Measurements from ENCODE around the gene PDCD11. TPM values are rescaled to one million over a fixed set of nuclear protein-coding genes. Genes with fewer than 3 reads are reported as not detected.

PDCD11 gene
- total and polyA plus RNA-seq, 8 donors, result 2.3 to 28.0 (median 12.9) TPM

- Histone ChIP-seq H3K4me3 (no peak overlapping the region), H3K4me1 (peaks cover 0 to 19% (median 1%) of the 10 kb centered on the region in 4 donors), H3K9me3 (no peaks in the 10 kb centered on the region), H3K36me3 (no peaks in the 10 kb centered on the region), H3K27me3 (peaks cover 0 to 18% (median 0%) of the 10 kb centered on the region in 3 donors), H3K27ac (no peak overlapping the region)
- intact Hi-C loops (cut with DNase I; ENCODE audit: low total_unique reads), result no loop called here
- WGBS, 5 donors, result 54 to 94% (median 73%) methylated on average over 7 to 11 of the region's 11 CpGs
- DNase-seq, result no peak
- no peak for TF ChIP-seq CTCF (IDR thresholded peaks at IDR 0.05)
- no peak for TF ChIP-seq POLR2A (IDR thresholded peaks at IDR 0.05)
- TF ChIP-seq POLR2AphosphoS5 (IDR thresholded peaks at IDR 0.05), result no peak
- TF ChIP-seq EP300 (IDR thresholded peaks at IDR 0.05), result no peak
These were observed 79.8 kb downstream of the PDCD11 start for GRCh38 chr10:103476046-103476768.

GRCh38 chr10:103478671-103479070 is 82.2 kb downstream of the PDCD11 start:
- intact Hi-C loops (cut with DNase I; ENCODE audit: low total_unique reads), result no loop called here
- DNase-seq, result no peak
- no peak overlapping the region for H3K27ac ChIP-seq
- peaks cover 0 to 6% (median 0%) of the 10 kb centered on the region in 3 donors for H3K27me3 ChIP-seq
- H3K4me3 ChIP-seq, result no peak overlapping the region
- WGBS, 5 donors, result 83 to 93% (median 89%) methylated on average over 13 to 22 of the region's 22 CpGs
- H3K4me1 ChIP-seq, result peaks cover 0 to 8% (median 0%) of the 10 kb centered on the region in 4 donors
- no peaks in the 10 kb centered on the region for H3K9me3 ChIP-seq
- no peaks in the 10 kb centered on the region for H3K36me3 ChIP-seq
- TF ChIP-seq EP300 (IDR thresholded peaks at IDR 0.05) (no peak), POLR2AphosphoS5 (IDR thresholded peaks at IDR 0.05) (no peak)

GRCh38 chr10:103479135-103479534 is 82.7 kb downstream of the PDCD11 start, which contains the start of gene CALHM3:
Gene CALHM3, minus strand, starts transcription at chr10:103479240. Its CDS starts 208 bp downstream, at chr10:103479032.
- Histone ChIP-seq H3K9me3 (no peaks in the 10 kb centered on the region), H3K27ac (no peak within 1 kb of the TSS), H3K27me3 (peaks cover 0 to 6% (median 0%) of the 10 kb centered on the region in 3 donors), H3K36me3 (no peaks in the 10 kb centered on the region), H3K4me3 (no peak within 1 kb of the TSS), H3K4me1 (peaks cover 0 to 8% (median 0%) of the 10 kb centered on the region in 4 donors)
- WGBS, 5 donors, result 35 to 59% (median 50%) methylated on average over 7 of the region's 7 CpGs
- TF ChIP-seq POLR2A (IDR thresholded peaks at IDR 0.05) (no peak), EP300 (IDR thresholded peaks at IDR 0.05) (no peak), CTCF (IDR thresholded peaks at IDR 0.05) (no peak), POLR2AphosphoS5 (IDR thresholded peaks at IDR 0.05) (no peak)
- peak; percentile 38 to 61 for DNase-seq
- intact Hi-C loops (cut with DNase I; ENCODE audit: low total_unique reads), result no loop called here

GRCh38 chr10:103480521-103480920 is 84.1 kb downstream of the PDCD11 start:
- WGBS, 5 donors, result 66 to 86% (median 71%) methylated on average over 3 to 5 of the region's 5 CpGs
- H3K4me3 ChIP-seq, result no peak overlapping the region
- TF ChIP-seq CTCF (IDR thresholded peaks at IDR 0.05), result no peak
- TF ChIP-seq EP300 (IDR thresholded peaks at IDR 0.05), result no peak
- TF ChIP-seq POLR2AphosphoS5 (IDR thresholded peaks at IDR 0.05), result no peak
- no peak for TF ChIP-seq POLR2A (IDR thresholded peaks at IDR 0.05)
- DNase-seq, result no peak
- H3K27me3 ChIP-seq, result peaks cover 0 to 6% (median 0%) of the 10 kb centered on the region in 3 donors
- no peaks in the 10 kb centered on the region for H3K36me3 ChIP-seq
- H3K4me1 ChIP-seq, result peaks cover 0 to 9% (median 2%) of the 10 kb centered on the region in 4 donors
- H3K9me3 ChIP-seq, result no peaks in the 10 kb centered on the region
- intact Hi-C loops (cut with DNase I; ENCODE audit: low total_unique reads), result loop anchor here (5.0 kb wide), 1 partner anchor 63 kb away; no protein-coding TSS in a partner anchor
- no peak overlapping the region for H3K27ac ChIP-seq

Measured in stomach (tissue), 9 donors.